ENCODE data around the gene NFATC3.

DNA sequence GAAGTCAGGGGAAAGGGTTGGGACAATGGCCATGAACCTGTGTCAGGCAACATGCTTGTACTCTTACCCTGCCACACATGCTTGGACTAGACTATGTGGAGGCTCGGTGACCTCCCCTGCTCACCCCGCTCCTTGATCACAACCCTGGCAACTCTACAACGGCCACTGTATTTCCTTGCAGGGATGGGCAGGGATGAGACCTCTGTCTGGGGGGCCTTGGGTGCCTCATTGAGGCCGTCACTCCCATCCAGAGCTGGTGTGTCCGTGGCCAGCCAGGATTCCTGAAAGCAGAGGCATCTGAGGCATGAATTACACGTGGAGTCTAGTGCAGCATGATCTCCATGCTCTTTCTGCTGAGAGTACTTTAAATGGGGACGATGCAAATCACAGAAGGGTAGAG is 161.0 kb downstream of the NFATC3 start:
- TF ChIP-seq PHF8 (conservative IDR thresholded peaks at IDR 0.05; ENCODE audit: low read depth, low read length): no peak
- TF ChIP-seq POLR2AphosphoS5 (IDR thresholded peaks at IDR 0.05; ENCODE audit: low read depth, low read length): no peak
- TF ChIP-seq, protein P1, sequence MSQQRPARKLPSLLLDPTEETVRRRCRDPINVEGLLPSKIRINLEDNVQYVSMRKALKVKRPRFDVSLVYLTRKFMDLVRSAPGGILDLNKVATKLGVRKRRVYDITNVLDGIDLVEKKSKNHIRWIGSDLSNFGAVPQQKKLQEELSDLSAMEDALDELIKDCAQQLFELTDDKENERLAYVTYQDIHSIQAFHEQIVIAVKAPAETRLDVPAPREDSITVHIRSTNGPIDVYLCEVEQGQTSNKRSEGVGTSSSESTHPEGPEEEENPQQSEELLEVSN (IDR thresholded peaks at IDR 0.05): no peak
- TF ChIP-seq ZNF274 (IDR thresholded peaks at IDR 0.05; ENCODE audit: borderline replicate concordance, extremely low read depth, low read length): no peak
- no peak for TF ChIP-seq BACH1 (IDR thresholded peaks at IDR 0.05; ENCODE audit: low read length)
- TF ChIP-seq, protein P2, sequence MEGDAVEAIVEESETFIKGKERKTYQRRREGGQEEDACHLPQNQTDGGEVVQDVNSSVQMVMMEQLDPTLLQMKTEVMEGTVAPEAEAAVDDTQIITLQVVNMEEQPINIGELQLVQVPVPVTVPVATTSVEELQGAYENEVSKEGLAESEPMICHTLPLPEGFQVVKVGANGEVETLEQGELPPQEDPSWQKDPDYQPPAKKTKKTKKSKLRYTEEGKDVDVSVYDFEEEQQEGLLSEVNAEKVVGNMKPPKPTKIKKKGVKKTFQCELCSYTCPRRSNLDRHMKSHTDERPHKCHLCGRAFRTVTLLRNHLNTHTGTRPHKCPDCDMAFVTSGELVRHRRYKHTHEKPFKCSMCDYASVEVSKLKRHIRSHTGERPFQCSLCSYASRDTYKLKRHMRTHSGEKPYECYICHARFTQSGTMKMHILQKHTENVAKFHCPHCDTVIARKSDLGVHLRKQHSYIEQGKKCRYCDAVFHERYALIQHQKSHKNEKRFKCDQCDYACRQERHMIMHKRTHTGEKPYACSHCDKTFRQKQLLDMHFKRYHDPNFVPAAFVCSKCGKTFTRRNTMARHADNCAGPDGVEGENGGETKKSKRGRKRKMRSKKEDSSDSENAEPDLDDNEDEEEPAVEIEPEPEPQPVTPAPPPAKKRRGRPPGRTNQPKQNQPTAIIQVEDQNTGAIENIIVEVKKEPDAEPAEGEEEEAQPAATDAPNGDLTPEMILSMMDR (IDR thresholded peaks at IDR 0.05; ENCODE audit: control extremely low read depth in 1 of 3, insufficient read depth in 1 of 3, low read depth in 1 of 3, low read length in 3 of 3): no peak
- no peak for TF ChIP-seq RAD21 (IDR thresholded peaks at IDR 0.05 in 1 of 2, conservative IDR thresholded peaks at IDR 0.05 in 1 of 2; ENCODE audit: low read depth in 2 of 2, low read length in 2 of 2)
- TF ChIP-seq ASH2L (IDR thresholded peaks at IDR 0.05; ENCODE audit: low read length): no peak
- TF ChIP-seq, protein P3, sequence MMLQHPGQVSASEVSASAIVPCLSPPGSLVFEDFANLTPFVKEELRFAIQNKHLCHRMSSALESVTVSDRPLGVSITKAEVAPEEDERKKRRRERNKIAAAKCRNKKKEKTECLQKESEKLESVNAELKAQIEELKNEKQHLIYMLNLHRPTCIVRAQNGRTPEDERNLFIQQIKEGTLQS (IDR thresholded peaks at IDR 0.05; ENCODE audit: insufficient read depth, low read depth, low read length): no peak
- no peak for TF ChIP-seq SP1 (IDR thresholded peaks at IDR 0.05; ENCODE audit: low read depth, low read length)
- TF ChIP-seq RFX5 (IDR thresholded peaks at IDR 0.05; ENCODE audit: borderline replicate concordance, low read depth, low read length): no peak
- TF ChIP-seq TAF1 (IDR thresholded peaks at IDR 0.05; ENCODE audit: low read depth, low read length): no peak
- TF ChIP-seq JUN (IDR thresholded peaks at IDR 0.05; ENCODE audit: low read depth, low read length): no peak

Data from H1 (cell line).